Measurements from ENCODE around the gene NUP210.

The NUP210 gene

GRCh38 chr3:13424865-13425617, 4.9 kb upstream of the NUP210 start:
- TF ChIP-seq REST (IDR thresholded peaks at IDR 0.05; ENCODE audit: insufficient read depth in 1 of 2, low read depth in 2 of 2, low read length in 2 of 2) (no peak), TAF1 (IDR thresholded peaks at IDR 0.05; ENCODE audit: borderline replicate concordance, insufficient read depth, low read length) (no peak), FOXP2 (optimal IDR thresholded peaks at IDR 0.05; ENCODE audit: borderline replicate concordance, extremely low read depth, extremely low read length, insufficient read depth) (no peak), SIN3A (IDR thresholded peaks at IDR 0.05; ENCODE audit: borderline replicate concordance, insufficient read depth, low read length) (no peak), POLR2AphosphoS5 (IDR thresholded peaks at IDR 0.05; ENCODE audit: low read depth, low read length) (no peak)

- TF ChIP-seq TAF1 (IDR thresholded peaks at IDR 0.05; ENCODE audit: borderline replicate concordance, insufficient read depth, low read length) (no peak), SIN3A (IDR thresholded peaks at IDR 0.05; ENCODE audit: borderline replicate concordance, insufficient read depth, low read length) (no peak), REST (IDR thresholded peaks at IDR 0.05; ENCODE audit: insufficient read depth in 1 of 2, low read depth in 2 of 2, low read length in 2 of 2) (no peak), FOXP2 (optimal IDR thresholded peaks at IDR 0.05; ENCODE audit: borderline replicate concordance, extremely low read depth, extremely low read length, insufficient read depth) (no peak), POLR2AphosphoS5 (IDR thresholded peaks at IDR 0.05; ENCODE audit: low read depth, low read length) (no peak)
Measured at GRCh38 chr3:13424141-13424844, 4.2 kb upstream of the NUP210 start.

GRCh38 chr3:13420831-13421765, 976 bp upstream of the NUP210 start:
- TF ChIP-seq TAF1 (IDR thresholded peaks at IDR 0.05; ENCODE audit: borderline replicate concordance, insufficient read depth, low read length), result no peak
- no peak for TF ChIP-seq FOXP2 (optimal IDR thresholded peaks at IDR 0.05; ENCODE audit: borderline replicate concordance, extremely low read depth, extremely low read length, insufficient read depth)
- TF ChIP-seq REST (IDR thresholded peaks at IDR 0.05; ENCODE audit: insufficient read depth in 1 of 2, low read depth in 2 of 2, low read length in 2 of 2), result no peak
- no peak for TF ChIP-seq POLR2AphosphoS5 (IDR thresholded peaks at IDR 0.05; ENCODE audit: low read depth, low read length)
- TF ChIP-seq SIN3A (IDR thresholded peaks at IDR 0.05; ENCODE audit: borderline replicate concordance, insufficient read depth, low read length), result no peak

GRCh38 chr3:13419505-13420044, 547 bp downstream of the NUP210 start:
- TF ChIP-seq SIN3A (IDR thresholded peaks at IDR 0.05; ENCODE audit: borderline replicate concordance, insufficient read depth, low read length), result no peak
- no peak for TF ChIP-seq TAF1 (IDR thresholded peaks at IDR 0.05; ENCODE audit: borderline replicate concordance, insufficient read depth, low read length)
- no peak for TF ChIP-seq POLR2AphosphoS5 (IDR thresholded peaks at IDR 0.05; ENCODE audit: low read depth, low read length)
- no peak for TF ChIP-seq FOXP2 (optimal IDR thresholded peaks at IDR 0.05; ENCODE audit: borderline replicate concordance, extremely low read depth, extremely low read length, insufficient read depth)
- no peak for TF ChIP-seq REST (IDR thresholded peaks at IDR 0.05; ENCODE audit: insufficient read depth in 1 of 2, low read depth in 2 of 2, low read length in 2 of 2)

Data from PFSK-1 (cell line).